Measurements from ENCODE around the gene SNORC. TPM values are rescaled to one million over a fixed set of nuclear protein-coding genes. Genes with fewer than 3 reads are reported as not detected.
A peak's percentile ranks its signal among the peaks of the same experiment; 100 is the strongest.

Gene SNORC
- total and polyA plus RNA-seq, 5 experiments from 2014 or later, result 4.0 to 4.7 TPM; not detected in 3

DNA sequence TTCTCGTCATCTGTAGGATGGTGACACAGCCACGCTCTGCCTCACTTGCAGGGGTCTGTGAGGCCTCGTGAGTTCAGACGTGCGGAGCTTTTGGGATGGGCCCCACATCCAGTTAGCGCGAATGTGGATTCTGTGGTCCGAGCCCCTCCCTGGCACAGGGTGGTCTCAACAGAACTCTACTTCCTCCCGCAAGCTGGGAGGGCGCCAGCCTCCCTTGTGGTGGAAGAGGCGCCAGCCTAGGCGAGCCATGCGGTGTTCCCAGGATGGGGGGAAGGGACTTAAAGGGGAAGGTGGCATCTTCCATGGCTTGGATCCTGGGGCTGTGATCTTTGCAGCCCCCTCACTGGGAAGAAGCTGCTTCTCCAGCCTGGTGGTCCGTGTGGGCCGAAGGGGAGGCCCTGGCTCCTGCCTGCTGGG is 1.4 kb downstream of the SNORC start:
- H3K4me1 Mint-ChIP-seq, result peaks cover 4 to 10% (median 6%) of the 10 kb centered on the region in 4 donors
- peaks cover 0 to 2% (median 0%) of the 10 kb centered on the region in 3 donors for H3K36me3 Mint-ChIP-seq
- ATAC-seq, result no peak
- POLR2A ChIA-PET, result no interaction called here
- H3K4me3 Mint-ChIP-seq, result no peak overlapping the region
- H3K27me3 Mint-ChIP-seq, result peaks cover 2 to 20% (median 11%) of the 10 kb centered on the region in 5 donors
- H3K9me3 Mint-ChIP-seq, result no peaks in the 10 kb centered on the region
- peak overlapping the region in 1 of 10 donors; percentile 13 for H3K27ac Mint-ChIP-seq
- DNase-seq, result no peak

DNA sequence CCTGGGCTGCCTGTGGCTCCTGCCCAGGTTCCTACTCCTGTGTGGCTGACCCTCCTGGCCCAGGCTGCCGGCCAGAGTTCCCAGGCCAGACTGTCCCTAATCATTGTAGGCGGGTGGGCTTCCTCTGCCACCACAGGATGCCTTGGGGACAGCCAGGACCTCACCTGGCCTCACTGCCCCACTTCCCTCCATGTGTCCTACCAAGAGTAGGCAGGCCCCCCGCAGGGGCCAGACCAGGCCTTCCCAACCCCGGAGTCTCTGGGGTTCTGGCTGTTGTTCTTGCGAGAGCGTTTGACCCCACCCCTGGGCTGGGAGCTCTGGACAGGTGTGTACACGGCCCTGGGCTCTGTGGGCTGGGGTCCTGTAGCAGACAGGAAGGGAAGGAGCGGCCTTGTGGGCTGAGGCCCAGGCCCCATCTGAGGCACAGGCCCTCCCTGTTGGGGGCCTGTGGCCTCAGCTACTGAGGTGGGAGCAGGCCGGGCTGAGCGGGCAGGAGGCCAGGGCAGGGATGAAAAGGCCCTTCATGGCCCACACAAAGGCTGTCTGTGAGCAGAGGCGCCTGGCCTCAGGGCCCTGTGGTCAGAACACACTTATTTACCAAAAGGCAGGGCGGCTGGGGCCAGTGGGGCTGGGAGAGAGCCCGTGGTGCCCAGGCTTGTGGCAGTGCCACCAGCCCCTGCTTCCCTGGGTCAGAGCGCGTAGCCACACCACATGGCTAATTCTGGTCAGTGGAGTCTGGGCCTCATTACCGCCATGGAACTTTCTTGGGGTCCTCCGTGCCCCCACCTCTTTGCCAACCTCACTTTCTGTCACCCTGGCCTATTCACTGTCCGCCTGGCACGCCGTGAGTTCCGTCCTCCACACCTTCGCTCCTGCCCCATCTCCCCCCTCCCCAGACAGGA is 2.0 kb downstream of the SNORC start:
- ATAC-seq, result no peak
- POLR2A ChIA-PET, result no interaction called here
- Mint-ChIP-seq H3K36me3 (peaks cover 0 to 2% (median 0%) of the 10 kb centered on the region in 3 donors), H3K9me3 (no peaks in the 10 kb centered on the region), H3K27ac (no peak overlapping the region), H3K4me3 (no peak overlapping the region), H3K27me3 (peaks cover 2 to 20% (median 11%) of the 10 kb centered on the region in 5 donors), H3K4me1 (peaks cover 5 to 10% (median 6%) of the 10 kb centered on the region in 4 donors)
- peak in 1 of 10 donors; percentile 42 for DNase-seq

DNA sequence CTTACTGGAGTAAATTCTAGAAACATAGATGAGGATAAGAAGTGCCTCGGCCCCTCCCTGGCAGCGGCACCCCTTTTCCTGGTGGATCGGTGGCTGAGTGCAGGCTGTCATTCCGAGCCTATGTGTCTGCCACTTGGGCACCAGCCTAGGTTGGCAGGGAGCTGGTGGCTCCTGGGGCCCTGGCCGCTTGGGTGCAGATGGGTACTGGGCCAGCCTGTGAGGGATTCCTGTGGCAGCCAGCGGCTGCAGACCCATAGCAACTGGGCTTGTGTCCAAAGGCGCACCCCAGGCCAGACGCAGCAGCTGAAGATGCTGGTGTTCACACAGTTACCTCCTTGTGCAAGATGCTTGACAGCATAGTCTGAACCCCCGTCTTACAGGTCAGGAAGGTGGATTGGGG is 2.8 kb downstream of the SNORC start:
- ATAC-seq (no peak), DNase-seq (peak in 1 of 10 donors; percentile 40)
- H3K27ac Mint-ChIP-seq, result no peak overlapping the region
- peaks cover 5 to 15% (median 7%) of the 10 kb centered on the region in 4 donors for H3K4me1 Mint-ChIP-seq
- POLR2A ChIA-PET, result no interaction called here
- peaks cover 5 to 26% (median 15%) of the 10 kb centered on the region in 5 donors for H3K27me3 Mint-ChIP-seq
- H3K36me3 Mint-ChIP-seq, result peaks cover 0 to 2% (median 0%) of the 10 kb centered on the region in 3 donors
- H3K4me3 Mint-ChIP-seq, result no peak overlapping the region
- no peaks in the 10 kb centered on the region for H3K9me3 Mint-ChIP-seq

DNA sequence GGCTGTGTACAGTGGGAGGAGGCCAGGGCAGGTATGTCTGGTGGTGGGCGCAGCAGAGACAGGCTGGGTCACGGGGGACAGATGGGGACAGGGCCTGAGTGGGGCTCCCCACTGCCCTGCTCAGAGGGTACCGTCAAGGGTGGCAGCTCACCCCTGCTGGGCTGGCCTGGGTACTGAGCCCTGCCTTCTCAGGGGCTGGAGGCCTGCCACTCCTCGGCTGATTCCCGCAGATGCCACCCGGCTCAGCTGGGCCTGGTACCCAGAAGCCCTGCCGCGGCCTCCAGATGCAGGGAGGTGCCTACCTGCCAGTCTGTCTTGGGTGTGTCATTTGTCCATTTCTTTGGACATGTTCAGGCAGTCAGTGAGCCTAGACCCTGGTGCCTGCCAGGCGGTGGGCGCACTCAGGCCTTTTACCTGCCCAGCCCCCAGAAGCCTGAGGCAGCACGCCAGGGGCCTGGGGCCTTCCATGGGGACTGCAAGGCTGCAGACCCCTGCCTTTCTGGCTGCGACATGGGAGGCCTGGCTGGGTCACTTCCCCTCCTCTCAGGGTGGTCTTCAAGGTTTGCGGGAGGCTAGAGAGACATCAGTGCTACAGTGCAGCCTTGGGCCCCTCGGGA is 3.3 kb downstream of the SNORC start:
- Mint-ChIP-seq H3K4me3 (no peak overlapping the region), H3K4me1 (peaks cover 5 to 15% (median 7%) of the 10 kb centered on the region in 4 donors), H3K27me3 (peaks cover 5 to 32% (median 17%) of the 10 kb centered on the region in 5 donors), H3K27ac (no peak overlapping the region), H3K36me3 (peaks cover 0 to 2% (median 0%) of the 10 kb centered on the region in 3 donors), H3K9me3 (no peaks in the 10 kb centered on the region)
- no peak for ATAC-seq
- POLR2A ChIA-PET, result no interaction called here
- DNase-seq, result peak in 1 of 10 donors; percentile 36

DNA sequence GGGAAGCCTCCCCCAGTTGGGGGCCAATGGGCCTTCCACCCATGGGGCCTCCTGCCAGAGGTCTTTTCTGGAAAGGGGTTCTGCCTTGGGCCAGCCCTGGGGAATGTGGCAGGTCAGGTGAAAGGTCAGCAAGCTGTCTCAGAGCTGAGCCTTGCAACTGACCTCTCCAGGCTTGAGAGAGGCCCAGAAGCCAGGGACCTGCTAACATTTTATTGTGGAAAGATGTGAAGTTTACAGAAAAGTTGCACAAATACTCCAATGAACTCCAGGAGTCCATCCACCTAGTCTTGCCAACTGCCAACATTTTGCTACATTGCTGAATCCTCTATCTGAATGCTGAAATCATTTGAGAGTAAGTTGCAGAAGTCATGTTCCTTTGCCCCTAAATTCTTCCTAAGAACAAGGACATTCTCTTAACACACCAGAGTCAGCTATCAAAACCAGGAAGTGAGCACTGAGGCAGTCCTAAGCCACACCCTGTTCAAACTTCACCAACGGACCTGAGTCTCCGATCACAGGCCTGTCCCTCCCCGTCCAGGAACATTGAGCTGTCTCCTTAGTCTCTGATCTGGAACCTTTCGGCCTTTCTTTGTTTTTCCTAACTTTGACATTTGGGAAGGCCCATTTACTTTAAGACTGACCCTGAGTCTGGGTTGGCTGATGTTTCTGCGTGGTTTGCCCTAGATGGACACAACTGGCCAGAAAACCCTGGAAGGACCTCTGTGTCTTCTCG is 4.0 kb downstream of the SNORC start:
- Mint-ChIP-seq H3K9me3 (no peaks in the 10 kb centered on the region), H3K36me3 (peaks cover 0 to 2% (median 0%) of the 10 kb centered on the region in 3 donors), H3K4me1 (peaks cover 5 to 15% (median 7%) of the 10 kb centered on the region in 4 donors), H3K27ac (no peak overlapping the region), H3K27me3 (peaks cover 5 to 34% (median 17%) of the 10 kb centered on the region in 5 donors), H3K4me3 (peak overlapping the region in 3 of 10 donors; percentile 29 to 38 (median 32))
- ATAC-seq (no peak), DNase-seq (peak in 1 of 10 donors; percentile 46)
- POLR2A ChIA-PET, result no interaction called here

DNA sequence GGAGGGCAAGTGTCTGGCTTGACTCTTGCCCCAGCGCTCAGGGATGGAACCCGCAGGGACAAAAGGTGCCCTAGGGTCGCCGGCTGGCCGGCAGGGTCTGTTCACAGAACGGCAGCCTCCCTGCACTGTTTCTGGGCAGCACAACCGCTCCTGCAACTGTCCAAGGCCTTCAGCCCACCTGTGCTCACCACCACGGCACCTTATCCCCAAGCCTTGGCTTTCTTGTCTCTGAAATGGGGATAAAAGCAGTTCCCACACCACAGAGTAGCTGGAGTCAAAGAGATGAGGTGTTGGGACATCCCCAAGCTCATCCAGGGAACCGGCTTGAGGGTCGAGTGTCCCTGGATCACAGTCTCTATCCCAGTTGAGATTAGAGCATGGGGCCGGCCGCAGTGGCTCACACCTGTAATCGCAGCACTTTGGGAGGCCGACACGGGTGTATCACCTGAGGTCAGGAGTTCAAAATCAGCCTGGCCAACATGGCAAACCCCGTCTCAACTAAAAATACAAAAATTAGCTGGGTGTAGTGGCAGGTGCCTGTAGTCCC is 4.7 kb downstream of the SNORC start:
- POLR2A ChIA-PET, result no interaction called here
- DNase-seq (no peak), ATAC-seq (no peak)
- H3K4me1 Mint-ChIP-seq, result peaks cover 2 to 15% (median 7%) of the 10 kb centered on the region in 4 donors
- peaks cover 0 to 2% (median 0%) of the 10 kb centered on the region in 3 donors for H3K36me3 Mint-ChIP-seq
- H3K27ac Mint-ChIP-seq, result no peak overlapping the region
- H3K4me3 Mint-ChIP-seq, result peak overlapping the region in 8 of 10 donors; percentile 15 to 75 (median 62)
- H3K27me3 Mint-ChIP-seq, result peaks cover 5 to 34% (median 17%) of the 10 kb centered on the region in 5 donors
- H3K9me3 Mint-ChIP-seq, result no peaks in the 10 kb centered on the region

DNA sequence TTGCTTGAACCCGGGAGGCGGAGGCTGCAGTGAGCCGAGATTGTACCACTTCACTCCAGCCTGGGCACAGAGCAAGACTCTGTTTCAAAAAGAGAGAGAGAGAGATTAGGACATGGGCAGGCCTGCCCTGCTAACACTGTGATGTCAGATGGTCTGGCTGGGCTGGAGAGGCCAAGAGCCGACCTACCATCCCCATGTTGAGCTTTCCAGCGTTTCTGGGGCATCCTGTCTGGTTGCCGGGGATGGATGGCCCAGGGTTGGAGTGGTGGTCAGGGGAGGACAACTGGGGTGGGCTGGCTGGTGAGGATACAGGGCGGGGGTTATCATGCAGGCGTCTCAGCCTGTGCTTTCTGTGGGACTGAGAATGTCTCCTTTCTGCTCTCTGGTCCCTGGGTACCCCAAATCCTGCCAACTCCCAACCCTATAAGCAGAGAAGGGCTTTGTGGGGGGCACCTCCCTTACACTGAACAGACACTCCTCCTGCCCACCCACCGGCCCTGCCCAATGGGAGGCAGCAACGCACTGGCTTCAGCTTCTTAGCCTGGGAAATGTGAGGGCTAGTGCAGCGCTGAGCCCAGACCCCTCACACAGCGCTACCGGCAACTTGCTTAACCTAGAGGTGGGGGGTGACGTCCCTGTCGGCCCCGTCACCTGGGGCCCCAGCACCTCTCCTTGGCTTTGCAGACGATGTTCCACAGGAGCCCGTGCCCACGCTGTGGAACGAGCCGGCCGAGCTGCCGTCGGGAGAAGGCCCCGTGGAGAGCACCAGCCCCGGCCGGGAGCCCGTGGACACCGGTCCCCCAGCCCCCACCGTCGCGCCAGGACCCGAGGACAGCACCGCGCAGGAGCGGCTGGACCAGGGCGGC is 5.4 kb downstream of the SNORC start:
- ATAC-seq (peak; percentile 17 to 21), DNase-seq (no peak)
- no peaks in the 10 kb centered on the region for H3K9me3 Mint-ChIP-seq
- H3K4me1 Mint-ChIP-seq, result peaks cover 4 to 15% (median 7%) of the 10 kb centered on the region in 4 donors
- peaks cover 5 to 34% (median 17%) of the 10 kb centered on the region in 5 donors for H3K27me3 Mint-ChIP-seq
- peak overlapping the region; percentile 39 to 75 (median 67) for H3K4me3 Mint-ChIP-seq
- H3K36me3 Mint-ChIP-seq, result peaks cover 0 to 2% (median 0%) of the 10 kb centered on the region in 3 donors
- POLR2A ChIA-PET, result no interaction called here
- peak overlapping the region in 1 of 10 donors; percentile 59 for H3K27ac Mint-ChIP-seq

DNA sequence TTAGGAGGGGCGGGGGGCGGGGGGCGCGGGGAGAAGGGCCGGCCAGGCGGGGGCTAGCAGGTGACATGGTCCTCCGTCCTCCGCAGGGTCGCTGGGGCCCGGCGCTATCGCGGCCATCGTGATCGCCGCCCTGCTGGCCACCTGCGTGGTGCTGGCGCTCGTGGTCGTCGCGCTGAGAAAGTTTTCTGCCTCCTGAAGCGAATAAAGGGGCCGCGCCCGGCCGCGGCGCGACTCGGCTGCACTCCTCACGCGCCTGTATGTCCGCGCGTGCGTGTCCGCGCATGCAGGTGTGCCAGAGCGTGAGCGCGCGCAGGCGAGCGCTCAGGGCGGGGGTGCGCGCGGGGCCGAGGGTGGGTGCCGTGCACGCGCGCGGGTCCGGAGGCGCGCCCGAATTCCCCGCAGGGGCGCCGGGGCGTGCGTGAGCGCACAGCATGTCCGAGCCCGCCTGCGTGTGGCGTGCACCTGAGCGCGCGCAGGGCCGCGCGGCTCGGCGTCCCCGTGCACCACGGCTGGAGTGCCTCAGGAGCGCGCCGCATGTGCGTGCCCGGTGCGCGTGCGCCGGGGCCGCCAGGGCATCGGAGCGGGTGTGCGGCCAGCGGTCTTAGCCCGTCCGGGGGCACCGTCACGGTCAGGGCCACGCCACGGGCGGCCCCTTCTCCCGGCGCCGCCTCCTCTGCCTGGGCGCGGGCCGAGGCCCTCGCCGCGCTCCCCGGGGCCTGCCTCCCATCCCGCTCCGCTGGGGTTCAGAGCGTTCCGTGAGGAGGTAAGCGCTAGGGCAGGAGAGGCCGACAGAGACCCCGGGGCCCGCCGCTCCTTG is 6.3 kb downstream of the SNORC start:
- ATAC-seq (peak; percentile 50 to 66), DNase-seq (peak in 4 of 10 donors; percentile 4 to 62 (median 12))
- Mint-ChIP-seq H3K27ac (no peak overlapping the region), H3K36me3 (peaks cover 0 to 2% (median 0%) of the 10 kb centered on the region in 3 donors), H3K4me1 (peaks cover 4 to 15% (median 7%) of the 10 kb centered on the region in 4 donors), H3K9me3 (no peaks in the 10 kb centered on the region), H3K4me3 (peak overlapping the region in 4 of 10 donors; percentile 22 to 71 (median 46)), H3K27me3 (peaks cover 5 to 34% (median 17%) of the 10 kb centered on the region in 5 donors)
- POLR2A ChIA-PET, result no interaction called here

DNA sequence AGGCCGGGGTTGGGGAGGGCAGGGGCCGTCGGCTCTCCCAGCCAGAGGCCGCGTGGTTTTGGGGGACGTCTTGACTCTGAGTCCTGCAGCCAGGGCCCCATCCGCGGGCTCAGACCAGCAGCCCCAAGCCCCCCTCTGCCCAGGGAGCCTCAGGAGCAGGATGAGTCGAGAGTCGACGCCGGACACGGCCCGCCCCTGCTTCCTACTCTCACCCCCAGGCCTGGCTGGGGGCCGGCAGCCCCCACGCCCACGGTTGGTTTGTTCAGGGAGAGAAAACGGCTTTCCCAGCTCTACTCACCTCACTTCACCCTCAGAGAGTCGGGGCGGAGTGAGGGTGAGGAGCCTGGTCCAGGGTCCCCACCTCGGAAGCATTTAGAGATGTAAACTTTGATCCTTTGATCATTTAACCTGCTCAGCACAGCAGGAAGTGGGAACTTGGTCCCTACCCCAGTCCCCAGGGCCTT is 6.9 kb downstream of the SNORC start:
- Mint-ChIP-seq H3K27ac (no peak overlapping the region), H3K27me3 (peaks cover 5 to 34% (median 17%) of the 10 kb centered on the region in 5 donors), H3K4me1 (peaks cover 3 to 15% (median 7%) of the 10 kb centered on the region in 4 donors), H3K36me3 (peaks cover 0 to 2% (median 0%) of the 10 kb centered on the region in 3 donors), H3K4me3 (peak overlapping the region in 4 of 10 donors; percentile 18 to 36 (median 29)), H3K9me3 (no peaks in the 10 kb centered on the region)
- ATAC-seq (no peak), DNase-seq (no peak)
- POLR2A ChIA-PET, result no interaction called here

DNA sequence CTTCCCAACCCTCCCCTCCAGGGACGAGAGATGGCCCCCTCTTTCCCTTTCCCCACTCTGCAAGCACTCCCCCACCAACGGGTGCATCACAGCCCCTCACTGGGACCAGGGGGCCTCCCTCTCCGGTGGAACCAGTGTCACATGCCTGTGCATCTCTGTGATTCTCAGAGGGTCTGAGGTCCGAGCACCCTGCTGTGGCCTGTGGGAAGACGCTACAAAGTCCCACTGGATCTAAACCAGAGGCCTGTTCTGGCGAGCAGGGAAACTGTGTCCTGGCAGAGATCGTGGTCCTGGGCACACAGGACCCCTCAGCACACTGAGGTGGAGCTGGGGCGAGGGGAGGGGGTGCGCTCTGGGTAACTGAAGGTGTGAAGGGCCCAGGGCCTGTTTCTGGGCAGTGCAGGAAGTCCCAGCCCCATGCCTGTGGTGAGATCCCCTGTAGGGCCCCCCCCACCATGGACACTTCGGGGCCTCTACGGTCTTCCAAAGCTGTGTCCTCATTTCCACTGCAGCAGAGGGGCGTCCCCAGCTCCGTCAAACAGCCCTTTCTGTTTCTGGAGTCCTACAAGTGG is 8.0 kb downstream of the SNORC start:
- Mint-ChIP-seq H3K4me1 (peaks cover 2 to 15% (median 7%) of the 10 kb centered on the region in 4 donors), H3K36me3 (peaks cover 0 to 2% (median 0%) of the 10 kb centered on the region in 3 donors), H3K4me3 (peak overlapping the region in 8 of 10 donors; percentile 10 to 81 (median 46)), H3K9me3 (no peaks in the 10 kb centered on the region), H3K27ac (no peak overlapping the region), H3K27me3 (peaks cover 5 to 34% (median 15%) of the 10 kb centered on the region in 5 donors)
- ATAC-seq, result no peak
- DNase-seq, result peak in 1 of 10 donors; percentile 58
- POLR2A ChIA-PET, result no interaction called here
